Measurements from ENCODE around the gene ANXA9. TPM values are rescaled to one million over a fixed set of nuclear protein-coding genes. Genes with fewer than 3 reads are reported as not detected.

Gene ANXA9
- total and polyA plus RNA-seq, 2 of the 4 experiments (the other 2 are of a cell fraction) = 0.21 to 0.36 TPM

DNA sequence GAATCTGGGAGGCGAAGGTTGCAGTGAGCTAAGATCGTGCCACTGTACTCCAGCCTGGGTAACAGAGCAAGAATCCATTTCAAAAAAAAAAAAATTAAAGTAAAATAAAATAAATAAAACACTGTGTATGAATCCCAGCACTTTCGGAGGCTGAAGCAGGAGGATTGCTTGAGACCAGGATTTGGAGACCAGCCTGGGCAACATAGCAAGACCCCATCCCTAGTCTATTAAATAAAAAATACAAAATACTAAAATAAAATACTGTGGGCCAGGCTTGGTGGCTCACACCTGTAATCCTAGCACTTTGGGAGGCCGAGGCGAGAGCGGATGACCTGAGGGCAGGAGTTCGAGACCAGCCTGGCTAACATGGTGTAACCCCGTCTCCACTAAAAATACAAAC is 50.1 kb downstream of the ANXA9 start:
- no peak overlapping the region for H4K5ac ChIP-seq (ENCODE audit: low read depth, low read length)
- H3K36me3 ChIP-seq (ENCODE audit: control insufficient read depth, insufficient read depth, low read length) = peaks cover 29% of the 10 kb centered on the region
- no peak overlapping the region for H4K91ac ChIP-seq (ENCODE audit: insufficient read depth, low read depth, low read length)
- TF ChIP-seq MAZ (IDR thresholded peaks at IDR 0.05; ENCODE audit: borderline replicate concordance, low read depth, low read length) (no peak), MXI1 (IDR thresholded peaks at IDR 0.05; ENCODE audit: borderline replicate concordance, low read depth, low read length) (no peak), MAFK (IDR thresholded peaks at IDR 0.05; ENCODE audit: low read depth, low read length) (no peak), RFX5 (IDR thresholded peaks at IDR 0.05; ENCODE audit: low read depth, low read length) (no peak), CHD1 (IDR thresholded peaks at IDR 0.05; ENCODE audit: low read depth, low read length) (no peak), NFE2L2 (IDR thresholded peaks at IDR 0.05; ENCODE audit: low read depth, low read length) (no peak), FOS (IDR thresholded peaks at IDR 0.05; ENCODE audit: low read depth, low read length) (no peak), CEBPB (IDR thresholded peaks at IDR 0.05; ENCODE audit: low read depth, low read length) (no peak), BHLHE40 (IDR thresholded peaks at IDR 0.05; ENCODE audit: low read depth, low read length) (no peak)
- TF ChIP-seq, protein P1, sequence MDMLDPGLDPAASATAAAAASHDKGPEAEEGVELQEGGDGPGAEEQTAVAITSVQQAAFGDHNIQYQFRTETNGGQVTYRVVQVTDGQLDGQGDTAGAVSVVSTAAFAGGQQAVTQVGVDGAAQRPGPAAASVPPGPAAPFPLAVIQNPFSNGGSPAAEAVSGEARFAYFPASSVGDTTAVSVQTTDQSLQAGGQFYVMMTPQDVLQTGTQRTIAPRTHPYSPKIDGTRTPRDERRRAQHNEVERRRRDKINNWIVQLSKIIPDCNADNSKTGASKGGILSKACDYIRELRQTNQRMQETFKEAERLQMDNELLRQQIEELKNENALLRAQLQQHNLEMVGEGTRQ (IDR thresholded peaks at IDR 0.05; ENCODE audit: low read depth, low read length) = no peak
- no peaks in the 10 kb centered on the region for H4K20me1 ChIP-seq (ENCODE audit: insufficient read depth, low read length)
- no CpG with 5 or more reads among the region's 8 CpGs for WGBS, 2 experiments (ENCODE audit: extremely low coverage in 2 of 2, insufficient read length in 1 of 2)
- no peaks in the 10 kb centered on the region for H3K27me3 ChIP-seq (ENCODE audit: control insufficient read depth, insufficient read depth, low read length)
- no peak overlapping the region for H2BK15ac ChIP-seq (ENCODE audit: low read depth, low read length)
- no peak overlapping the region for H2AK5ac ChIP-seq (ENCODE audit: low read depth, low read length)
- H4K8ac ChIP-seq (ENCODE audit: low read depth in 2 of 2, low read length in 2 of 2) = no peak overlapping the region
- H2AFZ ChIP-seq (replicated peaks; ENCODE audit: low read length, poor library complexity) = no peak overlapping the region
- H3K56ac ChIP-seq (ENCODE audit: extremely low read depth, insufficient read depth, low read length) = no peak overlapping the region
- CTCF ChIA-PET = interaction anchor here (0.6 kb wide), 1 partner anchor 146 kb away, joined by 4 read pairs; no protein-coding TSS in a partner anchor
- no peaks in the 10 kb centered on the region for H3K9me1 ChIP-seq (ENCODE audit: insufficient read depth, low read length)
- no TSS peak for BruUV-seq (replicated peaks)
- H3K23ac ChIP-seq (ENCODE audit: low read depth, low read length) = no peak overlapping the region
- POLR2A ChIA-PET (ENCODE audit: unreplicated experiment) = no interaction called here
- no peaks in the 10 kb centered on the region for H3K4me1 ChIP-seq (ENCODE audit: control insufficient read depth, insufficient read depth, low read length)
- no peaks in the 10 kb centered on the region for H3K9me3 ChIP-seq (ENCODE audit: control insufficient read depth, insufficient read depth, low read length)
- ATAC-seq (ENCODE audit: low read depth) = no peak
- in situ Hi-C loops (cut with MboI; ENCODE audit: low sequenced_read_pairs) = loop anchor here (10.0 kb wide), 1 partner anchor 57 kb away; the partner anchor contains the start of gene CERS2
- H3K79me1 ChIP-seq (ENCODE audit: low read depth in 1 of 2, low read length in 2 of 2) = no peaks in the 10 kb centered on the region
- no peak overlapping the region for H3K4me2 ChIP-seq (ENCODE audit: low read depth, low read length)
- H3K4me3 ChIP-seq (ENCODE audit: insufficient read depth, low read depth, low read length) = no peak overlapping the region
- no peak overlapping the region for H2BK120ac ChIP-seq (ENCODE audit: low read depth, low read length)
- no peak overlapping the region for H3K27ac ChIP-seq (ENCODE audit: insufficient read depth, low read length)
- no peak overlapping the region for H2AK9ac ChIP-seq (replicated peaks; ENCODE audit: low read depth, low read length, poor library complexity)
- no peak overlapping the region for H3K4ac ChIP-seq (ENCODE audit: low read depth, low read length)
- H3K14ac ChIP-seq (replicated peaks; ENCODE audit: low read depth, low read length) = no peak overlapping the region
- no peak overlapping the region for H2BK5ac ChIP-seq (ENCODE audit: low read depth, low read length, poor library complexity, severe bottlenecking)
- no peak overlapping the region for H3K18ac ChIP-seq (ENCODE audit: low read depth, low read length)
- no peak for DNase-seq
- no peak overlapping the region for H2BK20ac ChIP-seq (ENCODE audit: low read depth, low read length)
- dilution Hi-C loops (cut with HindIII; ENCODE audit: low sequenced_read_pairs, unreplicated experiment) = no loop called here
- H3K9ac ChIP-seq (ENCODE audit: low read depth, low read length) = no peak overlapping the region
- intact Hi-C loops (cut with micrococcal nuclease) = no loop called here

All from IMR-90 (cell line).